Epithelial cell of prostate (primary cell): ENCODE results near the gene TMEM92.
"Not testable (repeated sequence)": the region's sequence is repeated elsewhere in the genome, so short reads cannot be mapped to it uniquely, and the experiment has no call there.

Experiments
- DNase-seq: peaks from one replicate; pipeline ENCODE4 v3.0.0-alpha.2; 2011; ENCODE audit warnings: low read depth, low spot score
- H3K27ac ChIP-seq: fragments of 450-650 bp; 2 replicates; pipeline ENCODE4 v1.5.1; 2017; ENCODE audit warnings: mild to moderate bottlenecking

The TMEM92 gene

DNA sequence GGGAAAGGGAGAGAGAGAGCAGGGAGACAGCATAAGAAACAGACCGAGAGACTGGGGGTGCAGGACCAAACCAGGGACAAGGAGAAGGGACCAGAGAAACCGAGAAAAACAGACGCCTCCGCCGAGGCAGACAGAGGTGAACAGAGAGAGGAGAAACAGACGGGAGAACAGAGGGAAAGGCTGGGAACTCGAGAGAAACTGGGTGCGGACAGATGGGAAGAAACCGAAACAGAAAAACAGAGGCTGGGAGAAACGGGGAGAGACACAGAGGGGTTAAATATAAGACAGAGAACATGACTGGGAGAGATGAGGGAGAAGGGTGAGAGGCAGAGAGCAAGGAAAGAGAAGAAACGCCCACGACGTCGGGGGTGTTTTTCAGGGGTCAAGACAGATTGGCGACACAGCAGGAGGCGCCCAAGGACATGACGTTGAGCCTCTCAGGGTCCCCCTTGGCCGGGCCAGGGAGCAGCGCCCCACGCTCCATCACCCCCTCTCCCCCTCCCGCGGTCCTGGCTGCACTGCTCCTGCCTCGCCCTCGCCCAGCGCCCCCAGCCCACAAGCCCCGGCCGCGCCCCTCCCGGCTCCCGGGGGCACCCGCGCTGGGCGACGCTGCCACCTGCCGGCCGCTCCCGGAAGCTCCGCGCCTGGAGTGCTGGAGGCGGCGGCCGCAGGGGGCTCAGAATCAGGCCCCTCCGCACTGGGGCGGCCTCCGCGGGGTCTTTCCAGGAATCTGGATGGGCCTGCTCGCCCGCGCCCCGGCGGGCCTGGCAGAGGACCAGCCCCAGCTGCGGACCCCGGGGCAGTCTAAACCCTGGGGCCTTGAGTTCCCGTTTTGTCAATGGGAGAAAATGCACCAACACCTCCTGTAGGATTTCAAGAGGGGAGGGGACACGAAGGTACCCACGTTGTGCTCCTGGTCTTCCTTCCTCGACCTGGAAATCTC lies 1.3 kb upstream of the TMEM92 start:
- H3K27ac ChIP-seq = no peak overlapping the region
- DNase-seq = no peak

DNA sequence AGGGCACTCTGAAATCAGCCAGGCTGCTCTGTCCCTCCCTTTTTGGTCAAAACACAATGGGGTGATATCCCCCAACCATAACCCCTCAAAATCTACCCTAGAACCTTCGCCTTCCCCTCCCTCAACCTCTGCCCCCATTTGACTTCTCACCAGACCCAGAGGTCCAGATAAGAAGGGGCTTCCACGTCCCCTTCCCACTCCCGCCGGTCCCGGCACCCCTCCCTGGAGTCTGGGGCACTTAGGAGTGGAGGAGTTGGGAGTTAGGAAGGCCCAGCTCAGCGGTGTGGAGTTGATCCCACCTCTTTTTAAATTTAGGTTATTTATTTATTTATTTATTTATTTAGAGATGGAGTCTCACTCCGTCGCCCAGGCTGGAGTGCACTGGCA lies 619 bp upstream of the TMEM92 start:
- no peak for DNase-seq
- no peak overlapping the region for H3K27ac ChIP-seq

DNA sequence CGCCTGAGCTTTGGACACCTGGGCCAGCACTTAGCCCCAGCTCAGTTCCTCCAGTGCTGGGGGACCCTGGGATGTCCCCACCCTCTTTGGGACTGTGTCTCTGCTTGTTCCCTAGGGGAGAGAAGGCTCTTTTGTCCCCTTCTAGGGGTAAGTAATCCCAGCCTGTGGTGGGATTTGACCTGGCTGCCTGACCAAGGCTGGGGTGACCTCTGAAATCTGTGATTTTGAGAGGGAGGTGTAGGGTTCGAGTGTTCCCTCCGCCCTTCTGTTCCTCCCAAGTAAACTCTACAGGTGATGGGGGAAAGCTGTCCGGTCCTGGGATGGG lies 593 bp downstream of the TMEM92 start:
- DNase-seq = no peak
- H3K27ac ChIP-seq = no peak overlapping the region

DNA sequence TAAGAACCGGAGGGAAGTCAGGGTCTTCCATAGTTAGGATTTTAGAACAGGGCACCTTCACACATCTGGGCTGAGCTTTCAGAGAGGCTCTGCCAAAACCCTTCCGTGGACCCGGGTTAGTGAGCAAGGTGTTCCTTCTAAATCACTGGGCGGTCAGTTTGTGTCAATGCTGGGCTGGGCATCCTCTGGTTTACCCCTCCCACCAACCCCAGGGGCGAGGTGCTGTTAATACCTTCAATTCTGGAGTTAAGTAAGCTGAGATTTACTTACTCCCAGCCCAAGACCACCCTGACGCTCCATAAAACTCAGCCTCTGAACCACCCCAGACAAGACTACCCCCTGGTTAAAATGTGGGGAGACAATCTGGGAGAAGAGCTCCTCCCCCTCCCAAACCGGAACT lies 1.0 kb downstream of the TMEM92 start:
- no peak overlapping the region for H3K27ac ChIP-seq
- no peak for DNase-seq

DNA sequence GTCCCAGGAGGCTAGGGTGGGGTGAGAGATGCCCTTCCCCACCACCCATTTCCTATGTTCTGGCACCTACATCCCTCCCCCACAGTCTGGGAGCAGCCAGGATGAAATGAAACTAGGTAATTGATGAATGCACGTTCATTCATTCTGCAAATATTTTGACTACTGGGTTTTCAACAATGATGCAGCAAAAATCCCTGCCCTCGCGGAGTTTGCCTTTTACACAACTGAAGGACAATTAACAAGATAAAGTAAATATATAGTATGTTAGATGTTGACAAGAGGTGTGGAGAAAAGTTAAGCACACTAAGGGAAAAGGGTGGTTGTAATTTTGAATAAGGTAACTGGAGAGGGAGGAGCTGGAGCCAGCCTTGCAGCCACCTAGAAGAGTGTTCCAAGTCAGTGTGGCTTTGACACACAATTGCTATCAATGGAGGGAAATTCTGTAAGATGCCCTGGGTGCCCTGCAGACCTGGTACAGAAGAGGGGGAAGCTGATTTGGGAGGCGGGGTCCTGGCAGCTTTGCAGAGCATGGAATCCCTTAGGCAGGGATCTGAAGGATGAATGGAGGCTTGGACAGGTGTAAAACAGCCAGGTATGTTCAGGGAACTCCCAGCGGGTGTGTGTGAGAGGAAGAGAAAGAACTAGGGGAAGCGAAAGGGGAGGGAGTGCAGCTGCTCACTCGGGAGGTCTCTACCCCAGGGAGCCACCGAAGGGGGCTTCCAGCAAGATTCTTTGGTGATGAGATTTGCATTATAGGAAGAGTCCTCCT lies 2.5 kb downstream of the TMEM92 start:
- no peak for DNase-seq
- peak overlapping the region; percentile 4 for H3K27ac ChIP-seq

DNA sequence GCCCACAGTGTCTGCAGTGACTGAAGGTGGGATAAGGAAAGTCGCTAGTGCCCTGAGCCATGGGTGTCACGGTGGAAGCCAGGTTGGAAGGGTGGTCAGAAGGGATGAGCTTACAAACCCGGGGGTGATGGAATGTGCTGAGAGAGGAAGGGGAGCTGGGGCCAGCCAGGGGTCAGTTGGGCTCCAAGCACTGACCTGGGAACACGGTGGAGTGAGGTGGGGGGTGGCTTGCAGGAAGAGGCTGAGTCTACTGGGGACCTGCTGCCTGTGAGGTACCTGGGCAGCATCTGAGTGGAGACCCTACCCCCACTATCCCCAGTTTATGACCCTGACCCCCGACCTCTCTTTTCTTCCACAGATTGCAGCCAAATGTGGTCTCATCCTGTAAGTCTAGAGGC lies 3.1 kb downstream of the TMEM92 start:
- no peak overlapping the region for H3K27ac ChIP-seq

DNA sequence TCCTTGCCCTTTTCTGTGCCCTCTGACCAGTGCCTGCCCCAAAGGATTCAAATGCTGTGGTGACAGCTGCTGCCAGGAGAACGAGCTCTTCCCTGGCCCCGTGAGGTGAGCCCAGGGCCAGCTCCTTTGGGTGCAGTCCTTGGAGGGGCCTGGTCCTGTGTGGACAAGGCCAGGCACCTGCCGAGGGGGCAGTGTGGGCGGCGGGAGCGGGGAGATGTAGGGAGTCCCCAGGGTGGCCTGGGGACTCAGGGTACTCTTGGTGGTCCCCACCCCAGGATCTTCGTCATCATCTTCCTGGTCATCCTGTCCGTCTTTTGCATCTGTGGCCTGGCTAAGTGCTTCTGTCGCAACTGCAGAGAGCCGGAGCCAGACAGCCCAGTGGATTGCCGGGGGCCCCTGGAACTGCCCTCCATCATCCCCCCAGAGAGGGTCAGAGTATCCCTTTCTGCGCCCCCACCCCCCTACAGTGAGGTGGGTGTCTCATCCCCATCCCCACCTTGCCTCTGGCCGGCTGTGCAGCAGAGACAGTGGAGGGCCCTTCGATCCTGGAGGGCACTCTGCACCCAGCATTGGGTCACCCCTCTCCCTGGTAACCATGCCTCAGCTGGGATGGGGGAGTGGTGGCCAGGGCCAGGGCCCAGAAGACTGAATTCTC lies 4.4 kb downstream of the TMEM92 start:
- peak overlapping the region; percentile 58 for H3K27ac ChIP-seq
- no peak for DNase-seq

More for the DNA sequence above, 3.1 kb downstream of the TMEM92 start:
- no peak for DNase-seq

DNA sequence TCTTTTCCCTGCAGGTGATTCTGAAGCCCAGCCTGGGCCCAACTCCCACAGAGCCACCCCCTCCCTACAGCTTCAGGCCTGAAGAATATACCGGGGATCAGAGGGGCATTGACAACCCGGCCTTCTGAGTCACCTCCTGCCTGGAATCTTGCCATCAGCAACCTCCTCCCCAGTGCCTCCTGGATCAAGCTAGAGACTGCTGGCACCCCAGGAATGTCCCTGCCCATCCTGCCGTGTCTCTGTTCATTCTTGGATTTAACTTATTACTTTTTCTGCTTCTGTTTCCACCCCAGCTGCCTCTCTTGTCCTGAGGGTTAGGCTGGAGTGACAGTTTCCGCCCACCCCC lies 4.9 kb downstream of the TMEM92 start:
- H3K27ac ChIP-seq = peak overlapping the region; percentile 58
- no peak for DNase-seq

DNA sequence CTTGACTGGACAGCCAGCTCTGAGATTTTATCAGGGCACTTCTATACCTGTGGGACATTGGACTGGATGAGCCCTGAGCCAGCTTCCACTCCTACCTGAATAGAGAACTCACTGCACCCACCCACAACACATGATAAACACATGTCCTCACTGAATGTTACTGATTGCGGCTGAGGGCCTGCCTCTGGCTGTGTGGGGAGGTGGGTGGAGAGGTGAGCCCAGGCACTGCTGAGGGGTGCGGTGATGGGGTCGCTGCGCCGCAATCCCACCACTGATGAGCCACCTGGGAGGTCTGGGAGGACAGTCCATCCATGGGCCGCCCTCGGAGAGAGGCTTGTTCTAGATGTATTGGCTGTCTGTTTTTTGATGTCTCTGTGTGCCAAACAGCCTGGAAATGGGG lies 5.4 kb downstream of the TMEM92 start:
- DNase-seq = no peak
- peak overlapping the region; percentile 58 for H3K27ac ChIP-seq

DNA sequence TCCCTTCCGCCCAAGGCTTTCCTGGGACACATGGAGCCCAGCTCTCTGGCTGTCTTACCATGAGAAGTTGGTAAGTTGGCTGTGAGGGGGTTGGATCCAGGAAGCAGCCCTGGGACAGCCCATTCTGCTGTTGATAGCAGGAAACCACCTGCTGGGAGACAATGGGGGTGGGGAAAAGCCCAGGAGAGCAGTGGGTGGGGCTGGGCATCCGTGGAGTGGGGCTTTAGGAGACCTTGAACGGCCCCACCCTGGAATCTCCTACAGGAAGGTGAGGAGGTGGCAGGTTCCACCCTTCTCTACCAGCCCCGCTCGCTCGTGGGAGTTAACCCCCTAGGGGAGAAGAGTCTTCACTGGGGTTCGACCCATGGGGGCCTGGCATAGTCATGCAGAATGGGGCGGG lies 5.8 kb downstream of the TMEM92 start:
- peak overlapping the region; percentile 58 for H3K27ac ChIP-seq
- DNase-seq = no peak

DNA sequence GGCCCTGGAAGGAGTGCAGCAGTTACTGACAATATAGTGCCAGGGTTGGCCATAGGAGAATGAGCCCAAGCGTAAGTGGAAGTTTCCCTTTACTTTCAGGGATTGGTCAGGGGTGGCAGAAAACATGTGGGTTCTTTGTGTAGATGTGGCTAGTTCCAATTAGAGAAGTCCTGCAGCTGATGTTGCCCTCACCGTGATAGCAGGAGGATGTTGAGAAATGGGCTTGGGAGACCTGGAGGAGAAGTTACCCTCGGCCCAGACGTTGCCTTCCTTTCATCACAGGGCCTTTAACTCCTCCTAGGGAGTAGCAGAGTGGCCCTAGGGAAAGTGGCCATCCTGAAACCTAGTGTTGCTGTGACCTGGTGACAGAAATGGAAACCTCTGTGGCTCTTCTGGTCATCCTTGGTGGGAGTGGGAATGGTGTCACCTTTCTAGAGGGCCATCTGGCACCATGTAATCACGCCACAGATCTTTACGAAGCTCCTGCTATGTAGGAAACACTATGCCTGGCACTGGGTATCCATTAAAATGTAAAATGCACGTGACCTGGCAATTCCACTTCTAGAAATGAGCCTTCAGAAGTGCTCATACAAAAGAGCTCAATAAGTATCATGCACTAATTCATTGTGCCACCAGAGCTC lies 6.7 kb downstream of the TMEM92 start:
- no peak overlapping the region for H3K27ac ChIP-seq
- no peak for DNase-seq

DNA sequence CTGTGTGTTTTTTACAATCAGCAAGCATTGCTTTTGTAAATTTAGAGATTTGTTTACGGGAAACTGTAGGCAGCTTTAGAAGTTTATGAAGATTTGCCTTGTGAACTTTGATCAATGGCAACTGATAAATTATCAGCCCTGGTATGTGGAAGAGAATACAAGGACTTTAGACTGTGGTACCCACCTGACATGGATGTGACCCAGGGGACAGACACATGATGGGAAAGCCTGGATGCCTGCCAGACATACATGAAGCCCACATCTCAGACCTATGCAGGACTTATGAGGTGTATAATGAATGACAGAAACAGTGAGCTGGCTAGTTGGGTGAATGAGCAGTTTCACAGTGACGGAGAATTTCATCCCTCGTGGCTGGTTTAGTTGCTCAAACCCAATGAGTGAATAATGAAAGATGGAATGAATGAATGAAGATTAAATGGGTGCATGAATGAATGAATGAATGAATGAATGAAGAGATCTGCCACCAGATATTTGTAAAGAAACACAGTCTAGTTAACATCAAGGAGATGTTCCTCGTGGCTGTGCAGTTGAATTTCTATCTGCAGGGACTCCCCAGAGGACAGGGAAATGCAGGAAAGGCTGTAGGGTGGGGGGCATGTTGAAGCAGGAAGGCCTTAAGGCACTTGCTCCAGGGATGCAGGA lies 7.6 kb downstream of the TMEM92 start:
- DNase-seq = no peak

DNA sequence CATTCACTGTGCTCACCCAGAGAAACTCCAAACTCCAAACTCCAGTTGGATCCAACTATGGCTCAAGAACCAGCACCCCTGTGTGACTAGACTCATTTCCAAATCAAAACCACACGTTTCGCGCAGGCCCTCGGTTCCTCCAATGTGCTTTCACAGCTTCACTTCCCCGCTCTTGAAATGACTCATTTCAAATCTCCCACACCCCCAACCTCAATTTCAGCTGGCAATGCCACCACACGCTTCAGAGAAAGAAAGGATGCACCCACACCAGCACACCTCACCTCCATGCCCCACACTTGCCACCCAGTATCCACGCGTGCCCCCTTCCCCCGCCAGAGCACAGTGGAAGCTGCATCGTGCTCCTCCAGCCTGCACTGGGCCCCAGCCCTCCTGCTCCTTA lies 9.0 kb downstream of the TMEM92 start:
- no peak for DNase-seq
- no peak overlapping the region for H3K27ac ChIP-seq

More for the DNA sequence above, 7.6 kb downstream of the TMEM92 start:
- H3K27ac ChIP-seq = no peak overlapping the region

DNA sequence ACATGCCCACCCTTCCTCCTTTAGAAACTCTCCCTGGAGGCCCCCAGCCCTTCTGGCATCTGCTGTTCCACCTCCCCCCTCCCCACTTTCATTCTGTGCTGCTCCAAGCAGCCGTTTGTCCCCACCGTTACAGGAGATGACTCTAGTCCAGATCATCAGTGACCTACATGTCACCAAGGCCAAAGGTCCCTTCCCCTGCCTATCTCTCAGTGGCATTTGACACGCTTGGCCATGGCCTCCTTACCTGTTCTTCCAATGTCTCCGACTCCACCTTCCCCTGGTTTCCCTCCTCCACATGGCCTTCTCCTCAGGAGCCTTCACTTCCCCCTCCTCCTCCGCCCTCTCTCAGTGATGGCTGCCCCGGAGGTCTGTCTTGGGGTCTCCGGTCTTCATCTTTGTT lies 9.4 kb downstream of the TMEM92 start:
- no peak overlapping the region for H3K27ac ChIP-seq
- no peak for DNase-seq

DNA sequence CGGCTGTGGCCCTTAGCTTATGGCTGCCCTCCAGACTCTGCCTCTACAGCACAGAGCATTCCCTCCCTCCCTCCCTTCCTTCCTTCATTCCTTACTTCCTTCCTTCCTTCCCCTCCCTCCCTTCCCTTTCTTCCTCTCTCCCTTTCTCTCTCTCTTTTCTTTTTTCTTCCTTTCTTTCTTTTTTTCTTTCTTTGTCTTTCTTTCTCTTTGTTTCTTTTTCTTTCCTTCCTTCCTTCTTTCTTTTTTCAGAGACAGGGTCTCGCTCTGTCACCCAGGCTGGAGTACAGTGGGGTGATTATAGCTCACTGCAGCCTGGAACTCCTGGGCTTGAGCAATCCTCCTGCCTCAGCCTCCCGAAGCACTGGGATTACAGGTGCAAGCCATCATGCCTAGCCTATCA lies 11.7 kb downstream of the TMEM92 start:
- DNase-seq = no peak
- no peak overlapping the region for H3K27ac ChIP-seq

DNA sequence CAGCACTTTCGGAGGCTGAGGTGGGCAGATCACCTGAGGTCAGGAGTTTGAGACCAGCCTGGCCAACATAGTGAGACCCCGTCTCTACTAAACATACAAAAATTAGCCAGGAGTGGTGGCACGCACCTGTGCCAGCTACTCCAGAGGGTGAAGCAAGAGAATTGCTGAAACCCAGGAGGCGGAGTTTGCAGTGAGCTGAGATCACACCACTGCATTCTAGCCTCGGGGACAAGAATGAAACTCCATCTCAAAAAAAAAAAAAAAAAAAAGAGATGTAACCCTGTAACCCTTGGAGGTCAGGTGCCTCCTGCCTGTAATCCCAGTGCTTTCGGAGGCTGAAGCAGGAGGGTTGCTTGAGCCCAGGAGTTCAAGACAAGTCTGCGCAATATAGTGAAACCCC lies 13.0 kb downstream of the TMEM92 start:
- not testable (repeated sequence) for DNase-seq

DNA sequence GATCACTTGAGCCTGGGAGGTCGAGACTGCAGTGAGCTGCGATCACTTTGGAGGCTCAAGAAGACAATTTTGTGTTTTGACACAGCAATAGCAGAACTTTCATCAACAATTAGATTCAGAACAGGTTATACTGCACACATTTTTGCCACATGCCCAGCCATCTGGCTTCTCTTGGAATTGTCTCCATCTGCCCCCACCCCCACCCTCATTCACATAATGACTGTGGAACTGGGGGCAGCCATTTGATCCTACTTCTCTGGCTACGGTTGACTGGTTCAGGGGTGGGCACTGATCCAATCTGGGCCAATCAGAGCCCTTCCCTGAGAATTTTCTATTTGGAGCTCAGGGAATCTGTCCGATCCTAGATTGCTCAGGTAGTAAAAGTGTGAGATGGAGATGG lies 14.0 kb downstream of the TMEM92 start:
- DNase-seq = no peak
- no peak overlapping the region for H3K27ac ChIP-seq

More for the DNA sequence above, 13.0 kb downstream of the TMEM92 start:
- H3K27ac ChIP-seq = not testable (repeated sequence)

DNA sequence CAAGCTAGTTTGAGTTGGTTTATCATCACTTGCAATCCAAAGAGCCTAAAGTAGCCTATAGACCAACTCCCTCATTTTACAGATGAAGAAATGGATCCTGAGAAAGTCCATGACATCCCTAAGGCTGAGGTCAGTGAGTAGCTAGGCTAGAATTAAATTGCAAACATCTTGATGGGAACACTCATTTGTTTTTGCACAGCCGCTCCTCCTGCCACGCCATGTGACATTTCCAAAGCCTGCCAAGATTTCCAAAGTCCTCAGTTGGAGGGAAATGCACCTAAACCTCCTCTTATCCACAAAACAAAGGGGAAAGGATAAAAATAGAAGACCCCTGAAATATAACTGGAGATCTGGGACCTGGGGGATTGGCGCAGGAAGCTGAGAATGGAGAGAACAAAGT lies 15.0 kb downstream of the TMEM92 start:
- no peak for DNase-seq
- H3K27ac ChIP-seq = peak overlapping the region; percentile 91

DNA sequence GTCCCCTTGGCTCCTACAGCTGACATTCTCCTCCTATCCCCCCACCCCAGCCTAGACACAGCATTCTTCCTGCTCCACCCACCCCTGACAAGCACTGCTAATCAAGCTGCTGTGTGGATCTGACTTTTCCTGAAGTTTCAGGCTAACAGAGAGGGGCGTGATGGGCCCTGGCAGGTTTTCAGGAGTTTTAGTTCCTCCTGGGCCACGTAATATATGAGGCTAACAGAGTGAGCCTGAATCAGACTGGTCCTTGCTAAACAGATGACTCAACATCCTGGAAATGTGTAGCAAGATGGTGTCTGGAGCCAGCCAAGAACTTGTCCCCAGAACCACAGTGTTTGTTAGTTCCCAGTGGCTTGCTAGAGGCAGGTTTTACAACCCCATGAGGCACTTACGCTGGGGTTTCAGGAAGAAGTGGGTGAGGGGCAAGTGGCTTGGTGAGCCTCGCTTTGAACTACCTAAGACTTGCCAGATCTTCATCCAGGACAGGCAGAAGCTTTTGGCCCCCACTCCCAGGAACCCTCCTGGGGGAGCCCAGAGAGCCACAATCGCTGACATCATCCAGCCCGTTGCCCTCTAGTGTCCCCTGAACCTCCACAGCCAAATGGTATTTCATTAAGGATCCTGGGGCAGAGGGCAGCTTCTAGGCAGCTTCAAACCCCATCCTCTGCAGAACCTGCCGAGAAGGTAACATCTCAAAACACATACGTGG lies 15.9 kb downstream of the TMEM92 start:
- peak; percentile 91 for DNase-seq
- H3K27ac ChIP-seq = peak overlapping the region; percentile 91

DNA sequence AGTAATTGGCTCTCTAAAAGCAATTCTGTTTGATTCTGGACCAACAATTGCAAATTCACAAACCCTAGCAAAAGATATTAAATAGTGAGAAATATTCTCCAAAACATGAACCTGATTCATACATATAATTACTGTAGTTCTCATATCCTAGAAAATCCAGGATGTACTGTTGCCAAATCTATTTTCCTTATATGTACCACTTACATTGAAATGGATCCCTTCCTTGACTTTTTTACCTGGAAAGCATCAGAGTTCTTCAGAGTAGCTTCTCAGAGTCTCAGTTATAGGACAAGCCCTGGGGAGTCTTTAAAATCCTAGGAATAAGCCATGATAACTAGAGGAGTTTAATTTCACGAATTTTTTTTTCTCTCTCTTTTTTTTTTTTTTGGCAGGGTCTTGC lies 16.7 kb downstream of the TMEM92 start:
- H3K27ac ChIP-seq = peak overlapping the region; percentile 91
- DNase-seq = no peak
